ENCODE data around the gene MMP10.
"Not testable (repeated sequence)": the region's sequence is repeated elsewhere in the genome, so short reads cannot be mapped to it uniquely, and the experiment has no call there.

The MMP10 gene

GRCh38 chr11:102734650-102735049 lies 45.8 kb downstream of the MMP10 start:
- no peak overlapping the region for H3K4me3 ChIP-seq (ENCODE audit: low read depth, low read length)
- in situ Hi-C loops (cut with HindIII; ENCODE audit: low sequenced_read_pairs): no loop called here
- DNase-seq (ENCODE audit: low read depth): no peak
- TF ChIP-seq CTCF (IDR thresholded peaks at IDR 0.05; ENCODE audit: low read depth, low read length, missing control alignments): no peak

- no peak overlapping the region for H3K4me3 ChIP-seq (ENCODE audit: low read depth, low read length)
- in situ Hi-C loops (cut with HindIII; ENCODE audit: low sequenced_read_pairs): no loop called here
- DNase-seq (ENCODE audit: low read depth): no peak
- peak; percentile 68 for TF ChIP-seq CTCF (IDR thresholded peaks at IDR 0.05; ENCODE audit: low read depth, low read length, missing control alignments)
These were observed 47.1 kb downstream of the MMP10 start for GRCh38 chr11:102733232-102733875.

GRCh38 chr11:102730944-102731343 lies 49.5 kb downstream of the MMP10 start:
- DNase-seq (ENCODE audit: low read depth); in situ Hi-C loops (cut with HindIII; ENCODE audit: low sequenced_read_pairs); H3K4me3 ChIP-seq (ENCODE audit: low read depth, low read length): not testable (repeated sequence)

GRCh38 chr11:102729849-102730815 lies 50.3 kb downstream of the MMP10 start:
- no peak for TF ChIP-seq CTCF (IDR thresholded peaks at IDR 0.05; ENCODE audit: low read depth, low read length, missing control alignments)
- no peak for DNase-seq (ENCODE audit: low read depth)
- in situ Hi-C loops (cut with HindIII; ENCODE audit: low sequenced_read_pairs): no loop called here
- no peak overlapping the region for H3K4me3 ChIP-seq (ENCODE audit: low read depth, low read length)

- TF ChIP-seq CTCF (IDR thresholded peaks at IDR 0.05; ENCODE audit: low read depth, low read length, missing control alignments): no peak
- DNase-seq (ENCODE audit: low read depth): no peak
- in situ Hi-C loops (cut with HindIII; ENCODE audit: low sequenced_read_pairs): no loop called here
- no peak overlapping the region for H3K4me3 ChIP-seq (ENCODE audit: low read depth, low read length)
These were observed 52.5 kb downstream of the MMP10 start for GRCh38 chr11:102727890-102728289.

GRCh38 chr11:102724904-102725500 lies 55.4 kb downstream of the MMP10 start, which contains the start of gene MMP8:
MMP8 (minus strand) TSS chr11:102724954; CDS start chr11:102724855, 99 bp downstream.
- in situ Hi-C loops (cut with HindIII; ENCODE audit: low sequenced_read_pairs): no loop called here
- DNase-seq (ENCODE audit: low read depth): peak; percentile 54
- H3K4me3 ChIP-seq (ENCODE audit: low read depth, low read length): no peak within 1 kb of the TSS
- no peak for TF ChIP-seq CTCF (IDR thresholded peaks at IDR 0.05; ENCODE audit: low read depth, low read length, missing control alignments)

Data from astrocyte of the cerebellum (primary cell).